K562 (cell line): Measurements from ENCODE around the gene PLA1A. TPM values are rescaled to one million over a fixed set of nuclear protein-coding genes. Genes with fewer than 3 reads are reported as not detected.

ENCODE experiments used
- ATAC-seq: fragments of 200-7000 bp; cut with Tn5 transposase; 3 replicates; pipeline ENCODE4 v1.9.1; 2020; ENCODE audit warnings: moderate library complexity
- BruUV-seq: library from RNA; stranded (reverse); fragments of 400-500 nt; replicated peaks from 2 replicates; lab custom pipeline; 2021; lab: Mats Ljungman, UMichigan
- CTCF ChIA-PET: fragments of 300-600 bp; formaldehyde crosslinking; extraction: SDS; loops from one replicate; lab custom pipeline; 2021; ENCODE audit warnings: low intra/inter-chr PET ratio; lab: Yijun Ruan, JAX
- POLR2A ChIA-PET: fragments of 300-600, 350-650 bp; sonication (Branson Sonifier 250); formaldehyde crosslinking; extraction: SDS; loops from one replicate; lab custom pipeline; 2021; ENCODE audit warnings: antibody characterized with exemption, inconsistent platforms; lab: Yijun Ruan, JAX
- DNase-seq, 4 experiments: peaks; one replicate each; pipeline versions ENCODE4 v3.0.0 to v3.0.0-alpha.2; 2011 to 2018; ENCODE audit warnings: low spot score in 3 of 4, mixed read lengths in 3 of 4; ENCODE audit errors: extremely low read depth in 1 of 4
- FAIRE-seq: peaks from 2 replicates; lab custom pipeline; 2011; peaks lifted over from hg19 to GRCh38; lab: Jason Lieb, UNC
- H2AFZ ChIP-seq: 2 replicates; pipeline ENCODE4 v1.6.0; 2011; ENCODE audit warnings: low read depth, low read length, control low read depth, inconsistent platforms
- H3K27ac ChIP-seq: fragments of 200-600 bp; 3 replicates; pipeline ENCODE4 v1.8.0; 2011; ENCODE audit warnings: low read depth, mild to moderate bottlenecking, control low read depth, inconsistent platforms, low read length, moderate library complexity, mixed read lengths; ENCODE audit errors: extremely low read depth
- H3K27me3 ChIP-seq, 2 experiments: fragments of 300-600 bp in 1 of 2; 2 replicates in 1 of 2; 3 replicates in 1 of 2; pipeline versions ENCODE4 v1.6.0 to v1.8.0; 2011; ENCODE audit warnings: inconsistent platforms in 2 of 2, low read length in 2 of 2, mild to moderate bottlenecking in 1 of 2, mixed read lengths in 1 of 2, moderate library complexity in 1 of 2; ENCODE audit not compliant: control insufficient read depth in 2 of 2, insufficient read depth in 2 of 2
- H3K36me3 ChIP-seq: fragments of 300-600 bp; 3 replicates; pipeline ENCODE4 v1.8.0; 2011; ENCODE audit warnings: mild to moderate bottlenecking, low read length, inconsistent platforms; ENCODE audit not compliant: control insufficient read depth, insufficient read depth
- H3K4me1 ChIP-seq, 2 experiments: fragments of 200-600 bp in 1 of 2; replicated peaks in 1 of 2; 2 replicates in 1 of 2; 3 replicates in 1 of 2; pipeline versions ENCODE4 v1.5.1 to v1.8.0; 2011; ENCODE audit warnings: inconsistent platforms in 2 of 2, low read length in 2 of 2, mild to moderate bottlenecking in 1 of 2, mixed read lengths in 1 of 2, moderate library complexity in 1 of 2; ENCODE audit not compliant: control insufficient read depth in 2 of 2, insufficient read depth in 2 of 2
- H3K4me2 ChIP-seq: 2 replicates; pipeline ENCODE4 v1.6.1; 2011; ENCODE audit warnings: low read length, control low read depth, inconsistent platforms, mixed read lengths; ENCODE audit not compliant: insufficient read depth
- H3K4me3 ChIP-seq: fragments of 200-600 bp; sonication (generic), shearing (Covaris generic); 2 replicates; pipeline ENCODE4 v1.5.1; 2016; ENCODE audit warnings: control low read depth, inconsistent platforms
- H3K79me2 ChIP-seq: fragments of 200-600 bp; 3 replicates; pipeline ENCODE4 v1.8.0; 2011; ENCODE audit warnings: low read length, inconsistent platforms; ENCODE audit not compliant: control insufficient read depth, insufficient read depth
- H3K9ac ChIP-seq, 2 experiments: 2 replicates each; pipeline versions ENCODE4 v1.6.0 to v1.6.1; 2011; ENCODE audit warnings: low read depth in 2 of 2, low read length in 2 of 2, control low read depth in 1 of 2, inconsistent platforms in 1 of 2, mild to moderate bottlenecking in 1 of 2, mixed read lengths in 1 of 2; ENCODE audit not compliant: insufficient read depth in 1 of 2
- H3K9me1 ChIP-seq: one replicate; pipeline ENCODE4 v1.6.0; 2011; ENCODE audit warnings: inconsistent platforms, mild to moderate bottlenecking, low read length, moderate library complexity; ENCODE audit not compliant: control insufficient read depth, insufficient read depth
- H3K9me3 ChIP-seq: replicated peaks from 2 replicates; pipeline ENCODE4 v1.5.1; 2011; ENCODE audit warnings: low read depth, low read length, inconsistent platforms; ENCODE audit not compliant: control insufficient read depth, insufficient read depth
- H4K20me1 ChIP-seq: replicated peaks from 2 replicates; pipeline ENCODE4 v1.6.1; 2011; ENCODE audit warnings: low read length, inconsistent platforms, mixed read lengths; ENCODE audit not compliant: control insufficient read depth, insufficient read depth
- CBFB ChIP-seq: sonication (generic); formaldehyde crosslinking; IDR thresholded peaks from 2 replicates; pipeline ENCODE4 v1.4.0; 2020; ENCODE audit warnings: mild to moderate bottlenecking, missing genetic modification reagents
- FOXM1 ChIP-seq, 2 experiments: fragments of 450-650 bp in 1 of 2; sonication (generic) in 1 of 2; formaldehyde crosslinking in 1 of 2; IDR thresholded peaks; 2 replicates each; pipeline versions ENCODE4 v1.6.1 to v1.9.0; 2017 to 2022; ENCODE audit warnings: low read depth in 2 of 2, mild to moderate bottlenecking in 2 of 2, missing genetic modification reagents in 1 of 2, moderate library complexity in 1 of 2
- JUN ChIP-seq, 2 experiments: sonication (generic) in 1 of 2; formaldehyde crosslinking in 1 of 2; IDR thresholded peaks; 2 replicates each; pipeline versions ENCODE4 v1.6.1 to v1.8.0; 2012 to 2022; ENCODE audit warnings: borderline replicate concordance in 2 of 2, mild to moderate bottlenecking in 2 of 2, improper control_type of control experiment in 1 of 2, low read depth in 1 of 2, low read length in 1 of 2, missing genetic modification reagents in 1 of 2
- KDM2B ChIP-seq: fragments of 250-450 bp; sonication (Bioruptor Pico); IDR thresholded peaks from 2 replicates; pipeline ENCODE4 v1.8.0; 2021; ENCODE audit warnings: mild to moderate bottlenecking, moderate library complexity
- MYBL2 ChIP-seq, 2 experiments: fragments of 450-650 bp in 1 of 2; sonication (generic) in 1 of 2; formaldehyde crosslinking in 1 of 2; IDR thresholded peaks; 2 replicates each; pipeline versions ENCODE4 v1.6.1 to v1.8.1; 2017 to 2022; ENCODE audit warnings: borderline replicate concordance in 1 of 2, inconsistent platforms in 1 of 2, low read depth in 1 of 2, mild to moderate bottlenecking in 1 of 2, missing genetic modification reagents in 1 of 2, moderate library complexity in 1 of 2
- NFRKB ChIP-seq: fragments of 450-650 bp; IDR thresholded peaks from 2 replicates; pipeline ENCODE4 v1.6.1; 2016; ENCODE audit warnings: low read depth
- PCBP2 ChIP-seq: fragments of 200-400 bp; formaldehyde crosslinking; IDR thresholded peaks from 2 replicates; pipeline ENCODE4 v1.6.1; 2018; ENCODE audit warnings: low read length, low read depth, mild to moderate bottlenecking, moderate library complexity; ENCODE audit not compliant: poor library complexity, severe bottlenecking
- TRIM24 ChIP-seq, 2 experiments: fragments of 450-650 bp; IDR thresholded peaks; 2 replicates each; pipeline ENCODE4 v1.6.1; 2016
- ZKSCAN8 ChIP-seq: fragments of 200-800 bp; sonication (Bioruptor generic); IDR thresholded peaks from 2 replicates; pipeline ENCODE4 v1.6.1; 2016; ENCODE audit warnings: missing genetic modification characterization, missing compliant biosample characterization
- ZNF224 ChIP-seq: sonication (generic); formaldehyde crosslinking; IDR thresholded peaks from 2 replicates; pipeline ENCODE4 v1.8.0; 2022; ENCODE audit warnings: mild to moderate bottlenecking, missing genetic modification reagents
- ZNF445 ChIP-seq: fragments of 250-450 bp; sonication (Bioruptor Pico); IDR thresholded peaks from 2 replicates; pipeline ENCODE4 v1.4.0; 2020; ENCODE audit warnings: low read depth, mild to moderate bottlenecking, moderate library complexity
- WGBS: fragments of 100-300 bp; shearing (Covaris generic); methylation state at CpG from one replicate; pipeline ENCODE4 v1.1.6; 2016; ENCODE audit warnings: low coverage, mixed read lengths; ENCODE audit not compliant: insufficient coverage; ENCODE audit errors: missing lambda C conversion rate; 5-methylcytosine and 5-hydroxymethylcytosine counted together
- in situ Hi-C: fragments of 300-500 bp; cut with MboI; formaldehyde crosslinking; loops from 4 replicates; pipeline ENCODE4 v1.15.0; 2018; ENCODE audit warnings: inconsistent platforms, mixed read lengths
- intact Hi-C: fragments of 100-400 bp; cut with micrococcal nuclease; formaldehyde crosslinking; loops from 2 replicates; pipeline ENCODE4 v1.14.2; 2022
- polyA plus RNA-seq, 8 experiments: library from polyadenylated mRNA; depleted of rRNA in 4 of 8; stranded (reverse) in 5 of 8; unstranded in 3 of 8; fragments of >200 nt; fragmentation: Nextera tagmentation in 2 of 8; fragmentation: Illumina TruSeq in 1 of 8; extraction: Ambion mirVana in 2 of 8; extraction: Trizol in 1 of 8; gene quantifications; 2 replicates each; pipeline versions ENCODE4 v1.2.1 to v1.2.3, GENCODE V29; 2011 to 2014; ENCODE audit warnings: inconsistent platforms in 1 of 8, missing spikeins in 1 of 8
- total RNA-seq, 7 experiments: library from RNA; depleted of rRNA in 6 of 7; stranded (reverse); fragments of >200 nt in 6 of 7; fragmentation: Illumina TruSeq in 2 of 7; extraction: Trizol in 2 of 7; gene quantifications; 2 replicates each; pipeline versions ENCODE4 v1.2.1 to v1.2.3, GENCODE V29; 2011 to 2021; ENCODE audit warnings: low replicate concordance in 1 of 7

Gene PLA1A
- total and polyA plus RNA-seq, 9 of the 15 experiments (the other 6 are each of a cell fraction or from before 2014, with no cell fraction given) = not detected

- Histone ChIP-seq H3K9me3 (no peaks in the 10 kb centered on the region), H4K20me1 (no peaks in the 10 kb centered on the region), H3K36me3 (no peaks in the 10 kb centered on the region), H3K9ac (no peak overlapping the region), H2AFZ (no peak overlapping the region), H3K9me1 (no peaks in the 10 kb centered on the region), H3K4me2 (no peak overlapping the region), H3K79me2 (no peaks in the 10 kb centered on the region), H3K4me3 (no peak overlapping the region), H3K4me1 (peaks cover 3 to 8% of the 10 kb centered on the region in 2 experiments; a peak in 3 of 5 replicates), H3K27me3 (no peaks in the 10 kb centered on the region; a peak in 1 of 5 replicates), H3K27ac (no peak overlapping the region)
- POLR2A ChIA-PET = no interaction called here
- ATAC-seq (no peak), FAIRE-seq (no peak), DNase-seq (no peak)
- in situ Hi-C loops (no loop called here), intact Hi-C loops (no loop called here)
- no peak for TF ChIP-seq JUN (IDR thresholded peaks at IDR 0.05; ENCODE audit: borderline replicate concordance, low read depth, low read length)
- TF ChIP-seq JUN (CRISPR knock-in tag; IDR thresholded peaks at IDR 0.05; ENCODE audit: borderline replicate concordance) = no peak
- TF ChIP-seq FOXM1 (IDR thresholded peaks at IDR 0.05; ENCODE audit: low read depth) = no peak
- no peak for TF ChIP-seq FOXM1 (CRISPR knock-in tag; IDR thresholded peaks at IDR 0.05; ENCODE audit: low read depth)
- TF ChIP-seq ZNF224 = no peak
- no peak for TF ChIP-seq NFRKB
- no peak for TF ChIP-seq CBFB
- no peak for TF ChIP-seq MYBL2 (IDR thresholded peaks at IDR 0.05; ENCODE audit: low read depth)
- TF ChIP-seq MYBL2 (CRISPR knock-in tag; IDR thresholded peaks at IDR 0.05; ENCODE audit: borderline replicate concordance) = no peak
- TF ChIP-seq KDM2B (CRISPR knock-in tag) = no peak
- no peak for TF ChIP-seq PCBP2
- TF ChIP-seq ZKSCAN8 (CRISPR knock-in tag) = no peak
- no peak for TF ChIP-seq ZNF445 (CRISPR knock-in tag)
- TF ChIP-seq TRIM24 (IDR thresholded peaks at IDR 0.05) = no peak
- no TSS peak for BruUV-seq
- CTCF ChIA-PET = no interaction called here
- 33% methylated on average over 5 of the region's 6 CpGs for WGBS
Observed at GRCh38 chr3:119582178-119582577, 15.5 kb upstream of the PLA1A start.
